GM21360 (cell line): Measurements from ENCODE around the gene TIPIN.
"Not testable (repeated sequence)": the region's sequence is repeated elsewhere in the genome, so short reads cannot be mapped to it uniquely, and the experiment has no call there.

ENCODE experiments used
- ATAC-seq: cut with Tn5 transposase; IDR thresholded peaks from one replicate; pipeline ENCODE4 v1.9.1; 2021; ENCODE audit warnings: mild to moderate bottlenecking, moderate library complexity; ENCODE audit not compliant: unreplicated experiment

The TIPIN gene

DNA sequence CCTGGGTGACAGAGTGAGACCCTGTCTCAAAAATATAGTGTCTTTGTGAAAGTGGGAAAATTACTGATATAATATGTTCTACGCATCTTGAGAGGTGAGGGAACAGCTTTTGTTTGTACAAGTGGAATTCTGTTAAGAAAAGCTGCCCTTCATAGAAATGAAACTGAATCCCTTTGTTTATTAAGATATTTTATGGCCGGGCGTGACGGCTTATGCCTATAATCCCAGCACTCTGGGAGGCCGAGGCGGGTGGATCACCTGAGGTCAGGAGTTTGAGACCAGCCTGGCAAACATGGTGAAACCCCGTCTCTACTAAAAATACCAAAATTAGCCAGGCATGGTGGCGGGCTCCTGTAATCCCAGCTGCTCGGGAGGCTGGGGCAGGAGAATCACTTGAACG, 52.1 kb downstream of the TIPIN start:
- not testable (repeated sequence) for ATAC-seq

DNA sequence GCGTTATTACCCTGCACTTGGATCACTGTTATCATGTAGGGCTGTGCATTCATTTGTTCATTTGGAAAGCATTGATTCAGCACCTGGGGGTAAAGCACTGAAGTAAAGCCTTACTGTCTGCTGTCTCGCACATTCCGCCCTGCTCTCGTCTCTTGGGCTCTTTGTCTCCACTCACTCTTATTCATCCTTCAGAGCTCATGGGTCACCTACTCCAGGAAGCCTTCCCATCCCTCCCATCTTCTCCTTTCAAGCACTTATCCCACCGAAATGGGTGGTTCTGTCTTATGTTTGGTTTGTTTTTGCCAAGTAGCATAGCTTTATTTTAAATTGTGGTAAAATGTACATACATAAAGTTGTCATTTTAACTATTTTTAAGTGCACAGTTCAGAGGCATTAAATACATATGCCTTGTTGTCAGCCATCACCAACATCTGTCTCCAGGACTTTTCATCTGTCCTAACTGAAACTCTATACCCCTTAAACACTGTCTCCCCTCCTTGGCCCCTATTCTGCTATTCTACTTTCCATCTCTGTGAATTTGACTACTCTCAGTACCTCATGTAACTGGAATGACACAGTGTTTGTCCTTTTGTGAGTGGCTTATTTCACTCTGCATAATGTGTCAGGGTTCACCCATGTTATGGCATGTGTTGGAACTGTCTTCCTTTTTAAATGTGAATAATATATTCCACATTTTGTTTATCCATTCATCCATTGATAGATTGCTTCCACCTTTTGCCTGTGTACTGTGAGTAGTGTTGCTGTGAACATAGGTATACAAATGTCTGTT, 53.8 kb downstream of the TIPIN start:
- no peak for ATAC-seq

DNA sequence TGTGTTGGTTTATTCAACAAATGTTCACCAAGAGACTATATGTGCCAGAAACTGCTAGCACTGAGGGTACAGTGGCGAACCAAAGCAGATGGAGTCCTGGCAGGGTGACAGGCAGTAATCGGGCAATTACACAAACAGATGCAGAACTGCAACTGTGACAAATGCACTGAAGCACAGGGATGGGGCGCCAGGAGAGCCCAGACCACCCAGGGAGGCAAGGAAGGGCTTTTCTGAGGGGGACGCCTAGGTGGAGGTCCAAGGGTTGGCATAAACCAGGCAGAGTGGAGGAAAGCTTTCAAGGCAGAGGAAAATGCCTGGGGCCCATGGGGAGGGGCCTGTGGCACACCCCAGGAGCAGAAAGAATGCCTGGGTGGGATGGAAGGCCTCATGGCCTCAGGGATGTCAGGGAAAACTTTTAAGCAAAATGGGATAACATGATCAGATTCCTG, 57.7 kb downstream of the TIPIN start:
- ATAC-seq: no peak

DNA sequence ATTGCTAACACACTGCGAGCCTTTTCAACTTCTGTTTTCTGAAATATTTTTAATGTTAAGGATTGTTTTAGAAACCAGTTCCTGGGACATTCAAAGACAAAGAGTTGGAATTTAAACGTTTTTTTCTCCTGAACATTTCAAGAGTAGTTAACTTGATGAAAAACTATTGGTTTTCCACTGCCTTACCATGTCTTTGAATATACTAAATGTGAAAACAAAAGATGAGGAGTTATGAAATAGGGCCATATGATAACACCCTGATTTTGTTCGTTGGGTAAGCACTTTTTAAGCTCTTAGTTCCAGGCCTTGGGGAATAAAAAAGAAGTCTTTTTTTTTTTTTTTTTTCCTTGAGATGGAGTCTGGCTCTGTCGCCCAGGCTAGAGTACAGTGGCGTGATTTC, 60.3 kb downstream of the TIPIN start:
- ATAC-seq: no peak

DNA sequence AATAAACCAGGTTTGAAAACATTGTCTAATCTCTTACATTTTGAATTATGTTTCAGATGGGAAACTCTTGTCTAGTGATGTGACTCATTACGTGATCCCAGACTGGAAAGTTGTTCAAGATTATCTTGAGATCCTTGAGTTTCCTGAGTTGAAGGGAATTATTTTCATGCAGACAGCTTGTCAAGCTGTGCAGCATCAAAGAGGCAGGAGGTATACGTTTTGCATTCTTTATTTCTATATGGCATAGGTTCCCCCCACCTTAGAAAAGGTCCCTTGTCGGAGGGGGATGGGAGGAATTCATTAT, 61.6 kb downstream of the TIPIN start:
- ATAC-seq: no peak

DNA sequence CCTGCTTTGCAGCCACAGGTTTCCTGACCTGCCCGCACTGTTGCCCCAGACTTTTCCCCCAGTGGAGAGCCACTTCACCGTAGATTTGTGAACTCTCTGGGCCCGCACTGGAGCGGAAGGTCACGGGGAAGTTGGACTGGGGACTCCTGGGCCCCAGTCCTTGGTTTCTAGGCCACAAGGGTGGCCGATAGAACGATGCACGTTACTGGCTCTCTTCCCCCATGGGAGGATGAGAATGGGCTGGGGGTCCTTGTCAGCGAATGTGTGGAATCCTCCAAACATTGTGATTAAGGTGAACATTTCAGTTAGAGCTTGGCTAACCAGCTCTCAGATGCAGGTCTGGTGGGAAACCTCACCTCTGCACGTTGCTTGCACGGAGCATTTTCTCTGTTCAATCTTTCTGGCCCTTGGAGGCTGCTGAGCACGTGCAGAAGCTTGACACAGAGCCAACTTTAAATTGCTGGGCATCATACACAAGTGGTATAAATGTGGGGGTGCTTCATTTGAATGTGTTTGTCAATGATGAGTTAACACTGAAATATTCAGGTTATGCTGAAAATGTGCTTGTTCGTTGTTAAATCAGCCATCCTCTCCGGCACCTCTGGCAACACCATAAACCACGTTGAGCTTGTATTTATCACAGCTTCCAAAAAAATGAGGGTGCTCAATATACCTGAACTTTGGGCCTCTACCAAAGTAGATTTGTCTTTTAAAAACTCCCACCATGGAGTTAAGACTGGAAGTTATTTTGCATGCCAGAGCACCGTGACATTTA, 62.1 kb downstream of the TIPIN start:
- peak; percentile 17 for ATAC-seq

DNA sequence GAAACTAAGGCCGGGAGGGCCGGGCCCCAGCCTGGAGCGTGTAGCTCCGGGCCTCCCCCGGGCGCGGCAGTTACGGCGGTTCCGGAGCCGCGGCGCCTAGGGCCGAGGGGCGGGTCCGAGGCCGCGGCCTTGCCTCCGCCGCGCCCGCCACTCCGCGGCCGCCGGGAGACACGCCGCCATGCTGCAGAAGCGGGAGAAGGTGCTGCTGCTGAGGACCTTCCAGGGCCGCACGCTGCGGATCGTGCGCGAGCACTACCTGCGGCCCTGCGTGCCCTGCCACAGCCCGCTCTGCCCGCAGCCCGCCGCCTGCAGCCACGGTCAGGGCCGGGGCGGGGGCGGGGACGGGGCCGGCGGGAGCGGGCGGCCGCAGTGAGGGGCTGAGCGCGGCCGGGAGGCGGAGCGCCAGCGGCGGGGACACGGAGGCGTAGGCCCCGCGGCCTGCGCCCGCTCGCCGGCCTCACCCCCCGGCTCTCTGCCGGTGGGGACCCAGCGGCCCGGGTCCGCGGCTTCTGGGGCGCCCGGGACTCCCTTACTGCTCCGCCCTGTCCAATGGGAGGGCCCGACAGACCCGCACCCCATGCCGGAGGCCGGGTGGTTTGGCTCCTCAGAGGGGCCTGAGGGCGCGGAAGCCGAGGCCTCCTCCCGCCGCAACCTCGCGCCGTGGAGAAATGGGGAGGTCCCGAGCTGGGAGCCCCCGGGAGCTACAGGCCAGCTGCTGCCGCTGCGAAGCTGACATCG, 62.9 kb downstream of the TIPIN start, which contains the start of gene DIS3L:
DIS3L (plus strand) TSS at position 150 of the 738 bp plus-strand sequence; CDS start at position 179, 29 bp downstream.
- ATAC-seq: peak; percentile 58

DNA sequence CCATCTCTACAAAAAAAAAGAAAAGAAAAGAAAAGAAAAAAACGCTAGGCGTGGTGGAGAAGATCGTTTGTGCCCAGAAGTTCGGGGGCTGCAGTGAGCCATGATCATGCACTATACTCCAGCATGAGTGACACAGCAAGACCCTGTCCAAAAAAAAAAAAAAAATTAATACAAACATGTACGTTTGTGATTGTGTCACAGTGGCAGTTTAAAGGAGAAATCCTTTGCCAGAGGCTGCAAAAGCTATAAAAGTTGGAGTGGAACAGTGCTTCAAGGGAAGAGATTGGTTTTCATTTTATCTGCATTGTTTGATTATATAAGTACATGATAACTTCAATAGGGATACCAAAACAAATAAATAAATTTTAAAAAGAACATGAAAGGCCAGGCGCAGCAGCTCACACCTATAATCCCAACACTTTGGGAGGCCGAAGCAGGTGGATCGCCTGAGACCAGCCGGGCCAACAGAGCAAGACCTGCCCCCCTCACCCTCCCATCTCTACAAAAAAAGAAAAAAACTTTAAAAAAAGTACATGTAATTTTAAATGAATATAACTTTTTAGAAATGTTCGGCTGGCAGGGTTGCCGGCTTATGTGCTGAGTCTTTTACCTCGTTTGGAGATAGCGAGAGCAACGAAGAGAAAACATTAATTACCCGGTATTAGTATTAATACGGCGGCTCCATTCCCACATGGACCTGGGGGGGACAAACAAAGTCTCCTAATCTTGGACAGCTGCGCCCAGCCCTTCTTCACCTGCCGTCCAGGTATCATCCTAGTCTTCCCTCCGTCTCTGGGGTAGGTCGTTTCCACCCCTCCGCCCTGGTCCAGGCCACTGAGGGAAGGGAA, 63.7 kb downstream of the TIPIN start:
- ATAC-seq: peak; percentile 12

DNA sequence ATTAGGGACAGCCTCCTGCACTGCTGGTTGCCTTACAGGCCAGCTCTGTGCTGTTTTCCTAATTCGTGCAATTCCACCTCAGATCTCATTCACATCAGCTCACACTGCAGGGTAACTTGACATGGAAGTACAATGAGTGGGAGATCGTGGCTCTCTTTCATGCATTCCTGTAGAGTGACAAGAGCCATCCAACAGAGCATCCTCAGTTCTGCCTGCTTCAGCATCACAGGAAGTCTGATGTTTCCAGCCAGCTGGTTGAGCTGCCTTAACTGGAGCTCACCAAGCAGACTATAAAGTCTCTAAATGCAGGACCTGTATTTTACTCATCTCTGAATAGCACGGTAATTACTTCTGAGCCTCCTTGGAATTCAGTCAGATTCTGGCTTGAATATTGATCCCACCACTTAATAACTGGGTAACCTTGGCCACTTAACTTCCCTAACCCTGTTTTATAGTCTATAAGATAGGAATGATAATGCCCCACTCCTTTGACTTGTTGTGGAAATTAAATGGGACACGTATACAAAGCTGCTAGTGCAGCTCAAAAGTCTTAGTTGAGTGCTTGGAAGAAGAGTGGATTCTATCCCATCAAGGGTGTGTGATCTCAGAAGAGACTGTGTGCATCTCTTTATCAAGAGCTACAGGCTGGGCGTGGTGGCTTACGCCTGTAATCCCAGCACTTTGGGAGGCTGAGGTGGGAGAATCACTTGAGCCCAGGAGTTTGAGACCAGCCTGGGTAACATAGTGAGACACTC, 64.5 kb downstream of the TIPIN start:
- ATAC-seq: no peak

DNA sequence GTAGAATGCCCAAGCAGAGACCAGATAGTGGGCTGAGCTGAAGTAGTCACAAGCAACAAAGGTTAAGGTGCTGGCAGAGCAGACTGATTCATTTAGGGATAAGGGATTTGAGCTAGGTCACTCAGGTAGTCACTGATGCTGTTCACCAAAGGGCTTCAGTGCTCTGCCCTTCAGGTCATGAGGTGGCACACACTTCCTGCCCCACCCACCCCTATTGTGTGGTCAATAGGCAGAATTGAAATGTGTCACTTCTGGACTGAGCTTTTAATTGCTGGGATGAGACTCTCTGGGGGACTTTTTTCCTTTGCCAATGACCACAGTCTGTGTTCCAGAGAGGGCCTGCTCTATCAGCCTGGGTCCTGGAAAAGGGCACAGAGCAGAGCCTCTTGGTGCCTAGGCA, 66.0 kb downstream of the TIPIN start:
- ATAC-seq: no peak

DNA sequence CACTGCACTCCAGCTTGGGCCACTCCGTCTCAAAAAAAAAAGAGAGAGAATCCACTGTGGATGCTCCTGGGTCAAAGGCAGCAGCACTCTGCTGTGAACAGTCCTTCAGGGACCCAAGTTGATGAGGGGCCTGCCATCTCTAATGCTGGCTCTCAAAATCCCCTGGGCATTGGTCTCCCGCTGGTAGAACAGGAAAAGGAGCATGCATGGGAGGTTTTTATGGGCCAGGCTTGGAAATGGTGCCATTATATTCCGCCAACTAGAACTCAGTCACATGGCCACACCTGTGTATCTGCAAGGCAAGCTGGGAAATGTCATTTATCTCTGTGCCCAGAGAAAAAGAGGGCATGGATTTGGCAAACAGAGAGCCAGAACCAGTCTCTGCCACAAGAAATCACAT, 66.5 kb downstream of the TIPIN start:
- no peak for ATAC-seq

DNA sequence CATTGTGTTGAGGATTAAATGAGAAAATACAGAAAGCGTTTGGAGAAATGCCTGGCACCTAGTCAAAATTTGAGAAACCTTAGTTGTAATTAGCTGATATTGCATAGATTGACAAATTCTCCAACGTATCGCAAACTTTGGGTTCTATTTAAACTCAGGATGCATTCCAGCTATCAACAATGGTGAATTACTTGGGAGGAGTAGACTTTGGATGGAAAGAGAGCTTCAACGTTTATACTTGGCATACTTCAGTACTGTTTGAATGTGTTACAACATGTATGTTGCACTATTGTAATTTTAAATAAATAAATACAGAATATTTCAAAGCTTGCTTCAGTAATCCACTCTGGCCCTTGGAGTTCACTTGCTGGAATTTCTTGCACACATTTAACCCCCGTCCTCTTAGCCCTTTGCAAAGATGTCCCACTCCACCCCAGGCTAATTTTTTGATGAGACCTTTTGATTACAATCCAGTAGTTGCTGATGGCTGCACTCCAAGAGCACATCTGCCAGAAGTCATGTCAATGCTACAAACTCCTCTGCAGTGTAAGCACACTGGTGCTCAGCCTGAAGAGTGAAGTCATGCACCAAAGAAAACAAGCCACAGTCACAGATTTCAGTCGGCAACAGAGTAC, 67.8 kb downstream of the TIPIN start:
- ATAC-seq: no peak

DNA sequence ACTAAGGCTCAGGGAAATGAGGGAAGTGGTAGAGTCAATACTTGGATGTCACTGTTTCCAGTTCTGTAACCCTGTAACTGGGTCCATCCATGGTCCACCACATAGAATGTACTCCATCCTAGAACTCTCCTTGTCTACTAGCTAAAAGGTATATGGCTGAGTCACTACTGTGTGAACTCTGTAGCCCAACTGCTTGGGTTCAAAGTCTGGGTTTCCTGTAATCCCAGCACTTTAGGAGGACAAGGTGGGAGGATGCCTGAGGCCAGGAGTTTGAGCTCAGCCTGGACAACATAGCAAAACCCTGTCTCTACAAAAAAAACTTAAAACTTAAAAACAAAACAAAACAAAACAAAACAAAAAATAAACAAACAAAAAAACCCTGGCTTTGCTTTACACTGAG, 68.4 kb downstream of the TIPIN start:
- ATAC-seq: no peak

DNA sequence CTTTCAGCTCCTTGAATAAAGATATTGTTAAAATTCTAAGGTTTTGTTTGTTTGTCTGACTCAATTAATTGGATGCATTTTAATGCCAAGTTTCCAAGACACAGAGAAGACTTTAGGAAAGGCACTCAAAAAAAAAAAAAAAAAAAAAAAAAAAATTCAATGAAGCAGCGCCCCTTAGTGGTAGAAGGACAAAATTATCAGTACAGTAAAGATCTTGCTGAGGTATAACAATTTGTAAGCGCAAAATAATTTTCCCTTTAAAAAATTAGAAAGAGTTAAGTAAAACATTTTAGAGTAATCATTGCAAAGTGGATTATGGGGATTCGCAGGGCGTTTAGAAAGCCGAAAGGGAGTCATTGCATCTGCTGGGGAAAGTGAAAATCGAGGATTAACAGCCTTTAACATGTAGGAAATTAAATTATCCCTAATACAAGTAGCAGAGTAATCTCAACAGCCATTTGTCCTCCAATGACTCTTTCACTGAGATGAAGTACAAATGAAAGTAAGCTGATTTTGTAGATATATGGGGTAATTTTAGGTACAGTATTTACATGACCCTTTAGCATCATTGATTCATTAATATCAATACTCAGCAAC, 68.9 kb downstream of the TIPIN start:
- ATAC-seq: no peak
